GM21360 (cell line): ENCODE data around the gene NDST1.

Experiments
- ATAC-seq: cut with Tn5 transposase; IDR thresholded peaks from one replicate; pipeline ENCODE4 v1.9.1; 2021; ENCODE audit warnings: mild to moderate bottlenecking, moderate library complexity; ENCODE audit not compliant: unreplicated experiment

Gene NDST1

DNA sequence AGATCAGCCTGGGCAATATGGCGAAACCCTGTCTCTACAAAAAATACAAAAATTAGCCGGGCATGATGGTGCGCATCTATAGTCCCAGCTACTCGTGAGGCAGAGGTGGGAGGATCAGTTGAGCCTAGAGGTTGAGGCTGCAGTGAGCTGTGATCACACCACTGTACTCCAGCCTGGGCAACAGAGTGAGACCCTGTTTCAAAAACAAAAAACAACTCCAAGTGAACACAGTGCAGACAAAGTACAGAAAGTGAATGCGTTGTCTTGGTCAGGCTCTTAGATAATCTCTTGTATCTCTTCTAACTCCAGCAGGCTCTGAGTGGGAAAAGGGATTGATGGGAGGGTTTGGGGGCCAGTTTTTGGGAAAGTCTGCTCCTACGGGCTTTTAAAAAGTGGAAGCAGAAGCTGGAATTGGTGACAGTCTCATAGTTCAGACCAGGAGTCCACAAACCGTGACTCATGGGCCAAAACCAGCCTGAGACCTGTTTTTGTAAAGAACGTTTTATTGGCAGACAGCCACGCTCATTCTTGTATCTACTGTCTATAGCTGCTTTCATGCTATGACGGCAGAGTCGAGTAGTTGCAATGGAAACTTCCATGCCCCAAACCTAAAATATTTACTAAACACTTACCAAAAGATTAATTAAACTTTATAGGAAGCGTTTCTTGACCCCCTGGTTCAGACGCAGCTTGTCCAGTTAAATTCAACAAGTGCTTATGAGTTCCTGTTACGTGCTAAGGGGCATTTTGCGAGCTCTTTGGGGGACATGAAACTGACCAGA lies 32.9 kb downstream of the NDST1 start:
- no peak for ATAC-seq

GRCh38 chr5:150541397-150541675 lies 33.4 kb downstream of the NDST1 start:
- no peak for ATAC-seq

DNA sequence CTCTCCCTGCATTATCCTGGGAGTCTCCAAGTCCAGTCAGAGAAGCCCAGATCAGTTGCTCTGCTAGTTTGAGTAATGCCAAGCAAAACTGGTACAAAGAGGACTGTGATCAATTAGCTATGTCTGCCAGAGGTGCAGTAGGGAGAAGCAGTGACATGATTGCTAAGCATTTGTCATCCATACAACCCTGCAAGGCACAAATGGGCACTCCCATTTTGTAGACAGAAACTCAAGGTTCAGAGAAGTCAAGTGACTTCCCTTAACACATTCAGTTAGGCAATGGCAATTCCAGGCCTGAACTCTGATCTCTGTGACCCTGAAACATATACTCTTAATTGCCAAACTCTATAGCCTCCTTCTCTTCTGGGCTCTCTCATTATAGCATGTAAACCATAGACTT lies 34.0 kb downstream of the NDST1 start:
- no peak for ATAC-seq

GRCh38 chr5:150542933-150543445 lies 35.1 kb downstream of the NDST1 start:
- ATAC-seq: no peak

- peak; percentile 83 for ATAC-seq
Observed at GRCh38 chr5:150544611-150545219, 36.8 kb downstream of the NDST1 start.

DNA sequence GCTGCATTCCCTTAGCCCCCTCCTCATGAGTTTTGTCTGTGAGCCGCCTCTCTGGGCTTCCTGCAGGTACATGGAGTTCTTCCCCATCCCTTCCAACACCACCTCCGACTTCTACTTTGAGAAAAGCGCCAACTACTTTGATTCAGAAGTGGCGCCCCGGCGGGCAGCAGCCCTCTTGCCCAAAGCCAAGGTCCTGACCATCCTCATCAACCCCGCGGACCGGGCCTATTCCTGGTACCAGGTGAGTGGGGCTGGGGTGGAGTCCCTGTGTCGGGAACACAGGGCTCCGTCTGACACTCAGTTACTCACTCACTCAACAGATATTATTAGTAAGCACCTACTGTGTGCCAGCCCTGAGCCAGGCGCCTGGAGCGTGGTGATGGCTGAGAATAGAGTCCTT lies 37.3 kb downstream of the NDST1 start:
- no peak for ATAC-seq

GRCh38 chr5:150548123-150548522 lies 40.2 kb downstream of the NDST1 start:
- no peak for ATAC-seq

GRCh38 chr5:150549735-150550134 lies 41.8 kb downstream of the NDST1 start:
- no peak for ATAC-seq

DNA sequence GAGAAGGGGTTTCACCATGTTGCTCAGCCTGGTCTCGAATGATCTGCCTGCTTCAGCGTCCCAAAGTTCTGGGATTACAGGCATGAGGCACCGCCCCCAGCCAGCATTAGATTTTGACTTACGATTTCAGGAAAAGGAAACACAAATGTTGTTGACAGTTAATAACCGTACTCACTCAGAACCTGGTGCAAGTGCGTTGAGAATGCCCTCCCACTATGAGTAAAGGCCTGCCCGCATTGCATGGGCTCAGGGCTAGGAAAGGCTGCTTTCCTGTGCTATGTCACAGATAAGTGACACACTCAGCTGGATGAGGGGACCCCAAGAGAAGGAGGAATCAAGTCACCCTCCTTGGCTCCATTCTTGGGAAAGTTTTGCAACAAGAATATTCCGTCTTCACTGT lies 42.4 kb downstream of the NDST1 start:
- no peak for ATAC-seq

DNA sequence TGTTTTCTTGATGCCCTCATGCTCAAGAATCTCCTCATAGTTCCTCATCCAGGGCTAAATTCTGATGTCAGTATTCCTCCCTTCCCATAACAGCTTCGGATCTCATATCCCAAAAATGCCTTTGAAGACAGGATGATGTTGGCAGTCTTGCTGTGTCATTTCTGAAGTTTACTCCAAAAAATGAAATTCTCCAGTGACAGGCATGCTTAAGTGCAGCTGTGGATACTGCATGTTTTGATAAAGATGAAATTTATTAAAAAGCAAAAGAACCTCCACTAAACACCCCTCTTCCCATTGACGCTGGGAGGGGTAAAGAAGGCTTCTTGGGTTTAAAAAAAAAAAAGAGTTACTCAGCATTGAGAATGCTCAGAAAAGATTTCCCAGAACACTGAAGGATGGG lies 43.1 kb downstream of the NDST1 start:
- no peak for ATAC-seq

GRCh38 chr5:150553402-150553801 lies 45.5 kb downstream of the NDST1 start:
- ATAC-seq: no peak

DNA sequence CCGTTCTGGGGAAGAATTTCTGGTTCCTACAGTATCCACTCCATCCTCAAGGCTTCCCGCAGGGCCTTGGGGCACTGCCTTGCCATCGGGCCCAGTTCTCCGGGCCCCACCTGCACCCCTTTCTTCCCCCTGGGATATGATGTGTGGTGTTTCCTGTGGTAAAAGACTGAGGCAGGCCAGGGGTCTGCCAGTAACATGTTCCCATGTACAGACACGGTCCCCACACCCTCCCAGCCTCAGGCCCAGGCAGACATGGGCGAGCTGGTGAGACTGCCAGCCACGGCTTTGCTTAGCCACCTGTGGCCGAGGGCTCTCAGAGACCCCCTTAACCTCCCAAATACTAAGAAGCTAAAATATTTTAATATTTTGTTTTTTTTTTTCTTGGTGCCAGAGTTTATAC lies 46.0 kb downstream of the NDST1 start:
- ATAC-seq: no peak

DNA sequence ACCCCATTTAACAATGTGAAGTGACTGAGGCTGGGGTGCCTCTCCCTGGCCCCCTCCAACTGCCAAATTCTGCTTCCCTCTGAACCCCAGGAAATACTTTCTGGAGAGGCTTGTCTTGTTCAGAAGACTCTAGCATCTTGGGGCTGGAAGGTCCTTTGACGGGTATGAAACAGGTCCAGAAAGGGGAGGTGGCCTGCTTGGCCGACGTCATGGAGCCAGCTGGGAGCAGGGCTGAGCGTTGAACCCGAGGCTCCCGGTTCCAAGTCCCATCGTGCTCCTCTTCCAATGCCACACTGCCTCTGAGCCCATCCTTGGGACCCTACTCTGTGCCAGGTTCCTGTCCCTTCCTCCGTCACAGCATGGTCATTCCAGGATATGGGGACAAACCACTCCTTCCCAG lies 46.9 kb downstream of the NDST1 start:
- no peak for ATAC-seq

DNA sequence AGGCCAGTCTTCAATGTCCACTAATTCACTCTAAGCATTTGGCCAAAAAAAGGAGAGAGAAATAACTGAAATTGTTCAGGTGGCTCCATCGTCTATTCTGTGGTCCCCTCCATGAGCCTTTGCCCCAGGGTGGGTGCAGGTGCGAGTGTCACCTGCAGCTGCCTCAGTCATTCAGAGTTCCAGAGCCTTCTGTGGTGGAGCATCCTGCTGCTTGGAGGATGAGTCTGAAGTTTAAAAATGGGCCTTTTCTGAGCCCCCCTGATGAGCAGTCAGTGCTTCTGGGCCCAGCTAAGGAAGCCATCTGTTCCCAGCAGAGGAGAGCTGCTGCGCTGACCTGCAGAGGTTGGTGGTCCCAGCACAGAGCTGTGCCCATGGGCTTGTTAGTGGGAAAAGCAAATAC lies 48.2 kb downstream of the NDST1 start:
- no peak for ATAC-seq

GRCh38 chr5:150556859-150557508 lies 49.1 kb downstream of the NDST1 start:
- ATAC-seq: no peak

DNA sequence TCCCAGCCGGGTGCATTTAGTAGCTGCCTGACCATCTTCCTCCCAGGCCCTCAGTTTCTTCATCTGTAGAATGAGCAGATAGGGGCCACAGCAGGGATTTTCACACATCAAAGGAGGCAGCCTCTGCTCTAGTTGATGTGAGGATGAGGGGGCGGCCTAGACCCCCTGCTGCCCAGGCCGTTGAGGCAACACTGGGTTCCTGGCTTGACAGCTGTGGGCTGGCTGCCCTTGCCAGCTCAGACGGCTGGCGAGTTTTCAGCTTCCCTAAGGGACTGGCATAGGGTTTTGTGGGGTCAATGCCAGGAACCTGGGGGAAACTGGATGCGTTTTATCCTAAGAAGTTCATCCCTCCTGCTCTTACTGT lies 49.6 kb downstream of the NDST1 start:
- ATAC-seq: no peak

DNA sequence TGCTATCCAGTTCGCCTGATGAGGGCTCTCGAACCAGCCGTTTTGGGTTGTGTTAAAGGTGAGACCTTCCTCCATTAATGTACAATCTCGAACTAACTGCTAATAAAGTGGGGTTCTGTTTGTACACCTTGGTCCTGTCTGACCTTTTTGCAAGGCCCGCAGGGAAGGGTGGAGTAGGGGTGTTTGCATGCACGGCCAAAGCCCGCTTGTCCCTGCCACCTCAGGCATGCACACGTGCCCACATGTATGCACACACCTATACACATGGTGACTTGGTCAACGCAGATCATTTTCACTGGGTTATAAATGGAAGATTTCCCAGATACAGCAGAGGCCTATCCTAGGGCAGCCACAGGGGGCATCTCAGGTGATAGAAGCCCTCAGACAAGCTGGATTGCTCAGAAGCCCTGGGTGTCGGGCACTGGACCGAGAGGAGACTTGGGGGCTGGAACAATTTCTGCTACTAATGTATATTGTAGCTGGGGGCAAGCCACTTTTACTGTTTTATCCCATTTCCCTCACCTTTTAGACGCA lies 50.2 kb downstream of the NDST1 start:
- ATAC-seq: no peak

- ATAC-seq: no peak
Observed at GRCh38 chr5:150559088-150559487, 51.2 kb downstream of the NDST1 start.

DNA sequence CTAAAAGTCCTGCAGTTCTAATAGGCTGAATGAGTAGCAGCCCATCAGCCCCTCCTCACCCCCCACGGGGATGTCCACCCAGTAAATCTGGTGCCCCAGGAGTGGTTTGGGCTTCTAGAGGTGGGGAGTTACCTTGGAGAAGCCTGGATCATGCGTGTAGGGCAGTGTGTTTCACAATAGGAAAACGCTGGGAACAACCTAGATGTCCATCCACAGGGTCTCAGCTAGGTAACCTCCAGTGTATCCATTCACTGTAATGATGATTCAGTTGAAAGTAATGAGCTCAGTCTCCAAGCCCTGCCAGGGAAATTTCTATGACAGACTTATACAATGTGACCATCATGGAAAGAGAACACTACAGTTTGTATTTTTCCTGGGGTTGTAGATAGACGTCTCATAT lies 51.8 kb downstream of the NDST1 start:
- no peak for ATAC-seq

DNA sequence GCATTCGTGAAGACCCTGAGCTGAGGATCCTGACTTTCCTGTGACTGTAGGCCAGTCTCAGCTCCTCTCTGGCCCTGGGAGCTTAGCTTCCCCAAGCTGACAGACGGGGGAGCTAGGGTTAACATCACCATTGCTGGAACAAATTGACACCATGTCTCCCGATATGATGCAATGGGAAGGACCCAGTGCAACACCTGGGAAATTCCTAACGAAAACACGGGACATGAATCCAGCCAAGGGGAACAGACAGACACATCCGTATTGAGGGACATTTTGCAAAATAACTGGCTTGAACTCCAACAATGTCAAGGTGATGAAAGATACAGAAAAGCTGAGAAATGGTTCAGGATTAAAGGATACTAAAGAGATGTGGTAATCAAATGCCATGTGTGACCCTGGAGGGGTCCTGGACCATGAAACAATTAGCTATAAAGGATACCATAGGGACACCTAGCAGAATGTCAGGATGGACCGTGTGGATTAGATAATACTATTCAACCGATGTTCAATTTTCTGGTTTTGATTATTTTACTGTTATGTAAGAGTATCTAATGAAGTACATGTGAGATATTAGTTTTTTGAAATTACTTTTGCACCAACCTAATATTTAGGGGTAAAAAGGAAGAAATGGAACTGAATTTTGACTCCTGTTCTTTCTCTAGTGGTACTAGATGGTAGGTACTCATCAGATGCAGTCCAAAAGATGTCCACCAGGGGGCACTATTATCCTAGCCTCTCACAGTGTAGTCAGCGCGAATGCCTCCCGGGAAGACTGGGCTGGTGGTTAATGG lies 52.7 kb downstream of the NDST1 start:
- peak; percentile 63 for ATAC-seq

DNA sequence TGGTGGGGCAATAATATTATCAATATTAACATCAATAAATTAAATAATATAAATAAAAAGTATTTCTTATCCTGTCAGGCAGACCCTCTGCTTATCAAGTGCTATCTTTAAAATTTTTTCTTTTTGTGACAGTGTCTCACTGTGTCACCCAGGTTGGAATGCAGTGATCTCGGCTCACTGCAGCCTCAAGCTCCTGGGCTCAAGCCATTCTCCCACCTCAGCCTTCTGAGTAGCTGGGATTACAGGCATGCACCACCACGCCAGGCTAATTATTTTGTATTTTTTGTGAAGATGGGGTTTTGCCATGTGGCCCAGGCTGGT lies 53.2 kb downstream of the NDST1 start:
- no peak for ATAC-seq
